ENCODE data around the gene HOXB6.

DNA sequence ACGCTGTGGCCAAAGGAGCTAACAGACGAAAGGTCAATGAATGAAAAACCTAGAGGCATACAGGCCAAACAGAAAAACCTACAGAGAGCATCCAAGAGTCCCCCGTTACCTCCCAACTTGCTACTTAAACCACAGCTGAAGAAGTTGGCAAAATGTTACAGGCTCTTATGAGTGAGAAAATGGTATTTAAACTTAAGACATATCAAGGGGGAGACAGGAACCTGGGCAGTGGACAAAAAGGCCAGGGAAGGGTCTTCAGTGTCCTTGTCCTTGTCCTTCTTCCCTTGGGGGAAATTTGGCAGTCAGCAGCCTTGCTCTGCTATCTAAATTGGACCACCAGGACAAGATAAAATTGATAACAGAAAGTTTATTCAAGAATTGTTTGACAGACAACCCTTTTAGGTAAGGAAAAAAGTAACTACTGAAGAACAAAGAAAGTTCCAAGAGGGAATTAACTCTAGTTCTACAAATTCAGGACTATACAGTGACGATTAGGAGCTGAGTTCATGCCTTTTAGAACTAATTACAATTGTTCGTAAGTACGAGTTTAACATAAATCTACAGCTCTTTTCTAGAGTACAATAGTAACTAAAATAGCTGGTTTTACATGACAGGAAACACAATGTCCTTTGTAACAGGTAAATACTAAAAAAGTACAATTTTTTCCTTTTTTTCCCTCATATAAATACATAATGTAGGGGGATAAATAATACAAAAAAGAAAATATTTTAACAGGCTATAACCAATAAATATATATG, 56.1 kb downstream of the HOXB6 start:
- TF ChIP-seq CTCF (IDR thresholded peaks at IDR 0.05; ENCODE audit: low read depth, low read length, missing input control) (no peak), HNF4G (IDR thresholded peaks at IDR 0.05) (no peak), TAF1 (conservative IDR thresholded peaks at IDR 0.05) (no peak), JUND (IDR thresholded peaks at IDR 0.05) (no peak)
